ENCODE measurements around the gene ZNF319.

ZNF319 gene

GRCh38 chr16:58036943-58037342, 36.5 kb upstream of the ZNF319 start:
- DNase-seq: no peak

- DNase-seq: no peak
These were observed 35.1 kb upstream of the ZNF319 start for GRCh38 chr16:58035356-58036170.

- no peak for DNase-seq
These were observed 34.3 kb upstream of the ZNF319 start for GRCh38 chr16:58034774-58035173.

- no peak for DNase-seq
These were observed 33.7 kb upstream of the ZNF319 start for GRCh38 chr16:58034128-58034685.

- DNase-seq: no peak
These were observed 32.3 kb upstream of the ZNF319 start for GRCh38 chr16:58032710-58033293.

- DNase-seq: no peak
These were observed 30.7 kb upstream of the ZNF319 start for GRCh38 chr16:58031016-58031800.

GRCh38 chr16:58030136-58030840, 29.8 kb upstream of the ZNF319 start:
- no peak for DNase-seq

- no peak for DNase-seq
These were observed 28.9 kb upstream of the ZNF319 start for GRCh38 chr16:58029410-58029809.

GRCh38 chr16:58028541-58029070, 28.1 kb upstream of the ZNF319 start:
- no peak for DNase-seq

GRCh38 chr16:58027916-58028455, 27.5 kb upstream of the ZNF319 start:
- no peak for DNase-seq

- DNase-seq: no peak
These were observed 26.9 kb upstream of the ZNF319 start for GRCh38 chr16:58027161-58027915.

GRCh38 chr16:58026705-58027160, 26.3 kb upstream of the ZNF319 start:
- DNase-seq: no peak

- no peak for DNase-seq
These were observed 25.8 kb upstream of the ZNF319 start for GRCh38 chr16:58026139-58026704.

- DNase-seq: no peak
These were observed 25.1 kb upstream of the ZNF319 start, which contains the start of gene MMP15 for GRCh38 chr16:58025351-58026138. Gene MMP15, plus strand, starts transcription at chr16:58025754. Its CDS starts 597 bp downstream, at chr16:58026351.

GRCh38 chr16:58024486-58025350, 24.2 kb upstream of the ZNF319 start:
- DNase-seq: no peak

GRCh38 chr16:58022601-58023371, 22.3 kb upstream of the ZNF319 start:
- DNase-seq: peak; percentile 25

GRCh38 chr16:58021661-58022551, 21.4 kb upstream of the ZNF319 start:
- no peak for DNase-seq

Data from NCI-H524 treated with DMSO at 0.1 percent for 48 hours (cell line).